Activated naive CD4-positive, alpha-beta T cell treated with anti-CD3 and anti-CD28 coated beads, Interleukin-2, amount 50 U/mL, for 24 hours (primary cell): ENCODE results near the gene MEGF11.

Experiments
- H3K27ac Mint-ChIP-seq: one replicate; pipeline ENCODE4 v1.8.0; 2021; ENCODE audit warnings: mild to moderate bottlenecking, mixed read lengths
- H3K27me3 Mint-ChIP-seq: one replicate; pipeline ENCODE4 v1.8.0; 2021; ENCODE audit warnings: mixed read lengths
- H3K36me3 Mint-ChIP-seq: one replicate; pipeline ENCODE4 v1.8.0; 2021; ENCODE audit warnings: mixed read lengths
- H3K4me1 Mint-ChIP-seq: one replicate; pipeline ENCODE4 v1.8.0; 2021; ENCODE audit warnings: mixed read lengths
- H3K4me3 Mint-ChIP-seq: one replicate; pipeline ENCODE4 v1.8.0; 2021; ENCODE audit warnings: mild to moderate bottlenecking, mixed read lengths
- H3K9me3 Mint-ChIP-seq: one replicate; pipeline ENCODE4 v1.8.0; 2021; ENCODE audit warnings: mixed read lengths

The MEGF11 gene

GRCh38 chr15:66186049-66186825 lies 67.3 kb downstream of the MEGF11 start:
- H3K27me3 Mint-ChIP-seq = peaks cover 15% of the 10 kb centered on the region
- H3K4me3 Mint-ChIP-seq = no peak overlapping the region
- H3K4me1 Mint-ChIP-seq = no peaks in the 10 kb centered on the region
- H3K9me3 Mint-ChIP-seq = no peaks in the 10 kb centered on the region
- no peak overlapping the region for H3K27ac Mint-ChIP-seq
- H3K36me3 Mint-ChIP-seq = no peaks in the 10 kb centered on the region

- H3K36me3 Mint-ChIP-seq = no peaks in the 10 kb centered on the region
- H3K4me1 Mint-ChIP-seq = no peaks in the 10 kb centered on the region
- no peaks in the 10 kb centered on the region for H3K9me3 Mint-ChIP-seq
- H3K27ac Mint-ChIP-seq = no peak overlapping the region
- H3K4me3 Mint-ChIP-seq = no peak overlapping the region
- H3K27me3 Mint-ChIP-seq = peaks cover 17% of the 10 kb centered on the region
These were observed 68.4 kb downstream of the MEGF11 start for GRCh38 chr15:66184936-66185790.

GRCh38 chr15:66184492-66184891 lies 69.1 kb downstream of the MEGF11 start:
- Mint-ChIP-seq H3K4me1 (no peaks in the 10 kb centered on the region), H3K27me3 (peaks cover 21% of the 10 kb centered on the region), H3K9me3 (no peaks in the 10 kb centered on the region), H3K36me3 (no peaks in the 10 kb centered on the region), H3K27ac (no peak overlapping the region), H3K4me3 (no peak overlapping the region)

GRCh38 chr15:66180531-66181097 lies 72.9 kb downstream of the MEGF11 start:
- peaks cover 27% of the 10 kb centered on the region for H3K27me3 Mint-ChIP-seq
- no peaks in the 10 kb centered on the region for H3K36me3 Mint-ChIP-seq
- no peaks in the 10 kb centered on the region for H3K9me3 Mint-ChIP-seq
- H3K4me1 Mint-ChIP-seq = peaks cover 4% of the 10 kb centered on the region
- no peak overlapping the region for H3K4me3 Mint-ChIP-seq
- H3K27ac Mint-ChIP-seq = no peak overlapping the region

- peaks cover 23% of the 10 kb centered on the region for H3K27me3 Mint-ChIP-seq
- H3K9me3 Mint-ChIP-seq = no peaks in the 10 kb centered on the region
- H3K4me3 Mint-ChIP-seq = no peak overlapping the region
- no peak overlapping the region for H3K27ac Mint-ChIP-seq
- H3K36me3 Mint-ChIP-seq = no peaks in the 10 kb centered on the region
- H3K4me1 Mint-ChIP-seq = peaks cover 4% of the 10 kb centered on the region
These were observed 75.0 kb downstream of the MEGF11 start for GRCh38 chr15:66178531-66178910.

GRCh38 chr15:66172324-66172980 lies 81.1 kb downstream of the MEGF11 start:
- Mint-ChIP-seq H3K4me3 (no peak overlapping the region), H3K4me1 (no peaks in the 10 kb centered on the region), H3K27me3 (peaks cover 2% of the 10 kb centered on the region), H3K27ac (no peak overlapping the region), H3K9me3 (no peaks in the 10 kb centered on the region), H3K36me3 (no peaks in the 10 kb centered on the region)

- no peak overlapping the region for H3K27ac Mint-ChIP-seq
- H3K9me3 Mint-ChIP-seq = no peaks in the 10 kb centered on the region
- H3K4me1 Mint-ChIP-seq = no peaks in the 10 kb centered on the region
- no peak overlapping the region for H3K4me3 Mint-ChIP-seq
- no peaks in the 10 kb centered on the region for H3K36me3 Mint-ChIP-seq
- H3K27me3 Mint-ChIP-seq = peaks cover 2% of the 10 kb centered on the region
These were observed 81.7 kb downstream of the MEGF11 start for GRCh38 chr15:66171841-66172240.

GRCh38 chr15:66170716-66171115 lies 82.8 kb downstream of the MEGF11 start:
- Mint-ChIP-seq H3K27me3 (peaks cover 2% of the 10 kb centered on the region), H3K27ac (no peak overlapping the region), H3K4me3 (no peak overlapping the region), H3K9me3 (no peaks in the 10 kb centered on the region), H3K36me3 (no peaks in the 10 kb centered on the region), H3K4me1 (no peaks in the 10 kb centered on the region)

GRCh38 chr15:66170042-66170441 lies 83.5 kb downstream of the MEGF11 start:
- Mint-ChIP-seq H3K36me3 (no peaks in the 10 kb centered on the region), H3K4me1 (no peaks in the 10 kb centered on the region), H3K27ac (no peak overlapping the region), H3K27me3 (peaks cover 1% of the 10 kb centered on the region), H3K9me3 (no peaks in the 10 kb centered on the region), H3K4me3 (no peak overlapping the region)

- no peaks in the 10 kb centered on the region for H3K4me1 Mint-ChIP-seq
- no peaks in the 10 kb centered on the region for H3K9me3 Mint-ChIP-seq
- H3K27ac Mint-ChIP-seq = no peak overlapping the region
- no peak overlapping the region for H3K4me3 Mint-ChIP-seq
- H3K27me3 Mint-ChIP-seq = no peaks in the 10 kb centered on the region
- no peaks in the 10 kb centered on the region for H3K36me3 Mint-ChIP-seq
These were observed 83.9 kb downstream of the MEGF11 start for GRCh38 chr15:66169625-66170024.

- Mint-ChIP-seq H3K27ac (no peak overlapping the region), H3K4me3 (no peak overlapping the region), H3K27me3 (no peaks in the 10 kb centered on the region), H3K9me3 (no peaks in the 10 kb centered on the region), H3K4me1 (no peaks in the 10 kb centered on the region), H3K36me3 (no peaks in the 10 kb centered on the region)
These were observed 84.5 kb downstream of the MEGF11 start for GRCh38 chr15:66169023-66169422.

- no peak overlapping the region for H3K27ac Mint-ChIP-seq
- H3K4me1 Mint-ChIP-seq = no peaks in the 10 kb centered on the region
- H3K27me3 Mint-ChIP-seq = no peaks in the 10 kb centered on the region
- no peaks in the 10 kb centered on the region for H3K9me3 Mint-ChIP-seq
- H3K4me3 Mint-ChIP-seq = no peak overlapping the region
- no peaks in the 10 kb centered on the region for H3K36me3 Mint-ChIP-seq
These were observed 85.7 kb downstream of the MEGF11 start for GRCh38 chr15:66167854-66168253.

- no peak overlapping the region for H3K4me3 Mint-ChIP-seq
- H3K9me3 Mint-ChIP-seq = no peaks in the 10 kb centered on the region
- H3K27me3 Mint-ChIP-seq = no peaks in the 10 kb centered on the region
- no peaks in the 10 kb centered on the region for H3K4me1 Mint-ChIP-seq
- H3K27ac Mint-ChIP-seq = no peak overlapping the region
- H3K36me3 Mint-ChIP-seq = no peaks in the 10 kb centered on the region
These were observed 87.7 kb downstream of the MEGF11 start for GRCh38 chr15:66165856-66166255.

GRCh38 chr15:66164788-66165187 lies 88.8 kb downstream of the MEGF11 start:
- no peak overlapping the region for H3K4me3 Mint-ChIP-seq
- no peaks in the 10 kb centered on the region for H3K4me1 Mint-ChIP-seq
- no peaks in the 10 kb centered on the region for H3K9me3 Mint-ChIP-seq
- no peaks in the 10 kb centered on the region for H3K36me3 Mint-ChIP-seq
- no peaks in the 10 kb centered on the region for H3K27me3 Mint-ChIP-seq
- no peak overlapping the region for H3K27ac Mint-ChIP-seq

- no peaks in the 10 kb centered on the region for H3K9me3 Mint-ChIP-seq
- H3K27me3 Mint-ChIP-seq = no peaks in the 10 kb centered on the region
- no peaks in the 10 kb centered on the region for H3K36me3 Mint-ChIP-seq
- no peak overlapping the region for H3K4me3 Mint-ChIP-seq
- H3K4me1 Mint-ChIP-seq = no peaks in the 10 kb centered on the region
- no peak overlapping the region for H3K27ac Mint-ChIP-seq
These were observed 90.0 kb downstream of the MEGF11 start for GRCh38 chr15:66163553-66163952.
